Neural progenitor cell (in vitro differentiated cells): Measurements from ENCODE around the gene MAP7D1. TPM values are rescaled to one million over a fixed set of nuclear protein-coding genes. Genes with fewer than 3 reads are reported as not detected.
A peak's percentile ranks its signal among the peaks of the same experiment; 100 is the strongest.

Source experiments
- DNase-seq: peaks from one replicate; pipeline ENCODE4 v3.0.0-alpha.2; 2016; ENCODE audit warnings: low spot score
- H2AFZ ChIP-seq: fragments of 200-600 bp; sonication (generic); replicated peaks from 2 replicates; pipeline ENCODE4 v1.6.1; 2016; ENCODE audit warnings: antibody characterized with exemption
- H3F3A ChIP-seq: fragments of 200-600 bp; sonication (generic); 2 replicates; pipeline ENCODE4 v1.6.1; 2016; ENCODE audit warnings: antibody characterized with exemption, low read depth
- H3K27ac ChIP-seq: fragments of 200-600 bp; sonication (generic); 2 replicates; pipeline ENCODE4 v1.5.1; 2016; ENCODE audit warnings: mild to moderate bottlenecking
- H3K27me3 ChIP-seq: fragments of 200-600 bp; sonication (generic); 2 replicates; pipeline ENCODE4 v1.6.1; 2016; ENCODE audit warnings: mild to moderate bottlenecking, moderate library complexity
- H3K36me3 ChIP-seq: fragments of 200-600 bp; sonication (generic); 2 replicates; pipeline ENCODE4 v1.5.1; 2016
- H3K4me1 ChIP-seq: fragments of 200-600 bp; sonication (generic); 2 replicates; pipeline ENCODE4 v1.6.1; 2016; ENCODE audit warnings: mixed run types
- H3K4me2 ChIP-seq: fragments of 200-600 bp; sonication (generic); 2 replicates; pipeline ENCODE4 v1.6.1; 2016
- H3K4me3 ChIP-seq: fragments of 200-600 bp; sonication (generic); 2 replicates; pipeline ENCODE4 v1.5.1; 2016
- H3K79me2 ChIP-seq: fragments of 200-600 bp; sonication (generic); 2 replicates; pipeline ENCODE4 v1.6.1; 2016; ENCODE audit warnings: low read depth
- H3K9ac ChIP-seq: fragments of 200-600 bp; sonication (generic); 2 replicates; pipeline ENCODE4 v1.6.1; 2016
- H3K9me3 ChIP-seq: fragments of 200-600 bp; sonication (generic); 2 replicates; pipeline ENCODE4 v1.5.1; 2016; ENCODE audit warnings: low read depth
- H4K20me1 ChIP-seq: fragments of 200-600 bp; sonication (generic); 2 replicates; pipeline ENCODE4 v1.6.1; 2016; ENCODE audit warnings: low read depth
- H3K27ac Mint-ChIP-seq: 3 replicates; pipeline ENCODE4 v1.8.0; 2021; ENCODE audit warnings: mixed read lengths
- H3K27me3 Mint-ChIP-seq: 2 replicates; pipeline ENCODE4 v1.8.0; 2022; ENCODE audit warnings: low read depth, mild to moderate bottlenecking, inconsistent platforms, moderate library complexity, mixed read lengths; ENCODE audit not compliant: insufficient read depth
- H3K36me3 Mint-ChIP-seq: 3 replicates; pipeline ENCODE4 v1.8.0; 2021; ENCODE audit warnings: mixed read lengths
- H3K4me1 Mint-ChIP-seq: 3 replicates; pipeline ENCODE4 v1.8.0; 2021; ENCODE audit warnings: mixed read lengths
- H3K4me3 Mint-ChIP-seq: 3 replicates; pipeline ENCODE4 v1.8.0; 2021; ENCODE audit warnings: mild to moderate bottlenecking, moderate library complexity, mixed read lengths
- H3K9me3 Mint-ChIP-seq: 3 replicates; pipeline ENCODE4 v1.8.0; 2020; ENCODE audit warnings: mixed read lengths
- EZH2 ChIP-seq: fragments of 200-600 bp; sonication (generic); IDR thresholded peaks from 2 replicates; pipeline ENCODE4 v1.6.1; 2017; ENCODE audit warnings: antibody characterized with exemption, mild to moderate bottlenecking, moderate library complexity
- EZH2phosphoT487 ChIP-seq: fragments of 200-600 bp; sonication (generic); IDR thresholded peaks from 2 replicates; pipeline ENCODE4 v1.6.1; 2017; ENCODE audit warnings: antibody characterized with exemption
- total RNA-seq: library from RNA; depleted of rRNA; stranded (reverse); fragments of >200 nt; gene quantifications from 2 replicates; pipeline ENCODE4 v1.2.3, GENCODE V29; 2015; ENCODE audit warnings: low replicate concordance
- TF ChIP-seq, protein P1 (sequence below): fragments of 200-600 bp; sonication (generic); IDR thresholded peaks from 2 replicates; pipeline ENCODE4 v1.5.1; 2017; ENCODE audit warnings: antibody characterized with exemption, mild to moderate bottlenecking

The MAP7D1 gene
- total RNA-seq, 1 donor from 2014 or later, result 35.0 TPM

DNA sequence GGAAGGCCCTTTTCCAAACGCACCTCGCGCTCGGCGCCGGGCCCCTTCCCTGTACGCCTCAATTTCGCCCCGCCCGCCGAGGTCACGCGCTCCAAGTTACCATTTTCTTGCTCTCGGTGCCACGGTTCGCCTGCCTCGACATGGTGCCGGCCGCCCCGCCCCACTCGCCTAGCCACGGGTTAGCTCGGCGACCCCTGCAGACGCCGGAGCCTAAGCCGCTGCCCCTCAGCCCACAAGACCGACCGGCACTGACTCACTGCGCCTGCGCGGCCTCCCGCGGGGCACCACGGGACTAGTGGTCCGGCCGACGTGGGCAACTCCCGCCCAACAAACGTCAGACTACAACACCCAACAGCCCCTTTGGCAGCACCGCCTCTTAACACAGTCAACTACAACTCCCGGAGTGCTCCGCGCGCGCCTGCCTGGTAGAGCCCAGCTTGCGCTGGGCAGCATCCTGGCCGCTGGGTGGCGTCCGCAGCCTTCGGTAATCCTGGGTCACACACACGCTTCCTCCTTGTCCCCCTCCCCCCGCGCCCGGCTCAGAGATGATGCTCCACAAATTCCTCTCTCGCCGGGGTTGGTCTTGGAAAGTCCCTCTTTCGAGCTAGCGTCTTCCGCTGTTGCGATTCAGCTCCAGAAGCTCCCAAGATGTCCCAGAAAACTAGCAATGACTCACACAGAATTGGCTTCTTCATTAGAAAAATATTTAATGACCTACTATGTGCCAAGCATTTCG is 6.6 kb upstream of the MAP7D1 start, which contains the start of gene TRAPPC3:
Gene TRAPPC3, minus strand, starts transcription at position 250 of the 736 bp plus-strand sequence. Its CDS starts 108 bp downstream, at position 142.
- peaks cover 19% of the 10 kb centered on the region for H3K79me2 ChIP-seq
- no peak for TF ChIP-seq EZH2phosphoT487
- TF ChIP-seq, protein P1, sequence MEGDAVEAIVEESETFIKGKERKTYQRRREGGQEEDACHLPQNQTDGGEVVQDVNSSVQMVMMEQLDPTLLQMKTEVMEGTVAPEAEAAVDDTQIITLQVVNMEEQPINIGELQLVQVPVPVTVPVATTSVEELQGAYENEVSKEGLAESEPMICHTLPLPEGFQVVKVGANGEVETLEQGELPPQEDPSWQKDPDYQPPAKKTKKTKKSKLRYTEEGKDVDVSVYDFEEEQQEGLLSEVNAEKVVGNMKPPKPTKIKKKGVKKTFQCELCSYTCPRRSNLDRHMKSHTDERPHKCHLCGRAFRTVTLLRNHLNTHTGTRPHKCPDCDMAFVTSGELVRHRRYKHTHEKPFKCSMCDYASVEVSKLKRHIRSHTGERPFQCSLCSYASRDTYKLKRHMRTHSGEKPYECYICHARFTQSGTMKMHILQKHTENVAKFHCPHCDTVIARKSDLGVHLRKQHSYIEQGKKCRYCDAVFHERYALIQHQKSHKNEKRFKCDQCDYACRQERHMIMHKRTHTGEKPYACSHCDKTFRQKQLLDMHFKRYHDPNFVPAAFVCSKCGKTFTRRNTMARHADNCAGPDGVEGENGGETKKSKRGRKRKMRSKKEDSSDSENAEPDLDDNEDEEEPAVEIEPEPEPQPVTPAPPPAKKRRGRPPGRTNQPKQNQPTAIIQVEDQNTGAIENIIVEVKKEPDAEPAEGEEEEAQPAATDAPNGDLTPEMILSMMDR, result peak; percentile 97
- peaks cover 15% of the 10 kb centered on the region for H3K27me3 ChIP-seq
- peaks cover 24% of the 10 kb centered on the region for H3K4me1 ChIP-seq
- peaks cover 9% of the 10 kb centered on the region for H3K27me3 Mint-ChIP-seq
- peak within 1 kb of the TSS; percentile 54 for H3K27ac ChIP-seq
- H3K4me1 Mint-ChIP-seq, result peaks cover 48% of the 10 kb centered on the region
- peak within 1 kb of the TSS; percentile 65 for H3K4me3 ChIP-seq
- peak within 1 kb of the TSS; percentile 50 for H2AFZ ChIP-seq
- H4K20me1 ChIP-seq, result no peaks in the 10 kb centered on the region
- H3K9ac ChIP-seq, result peak within 1 kb of the TSS; percentile 27
- H3K4me2 ChIP-seq, result peak within 1 kb of the TSS; percentile 76
- H3F3A ChIP-seq, result peaks cover 34% of the 10 kb centered on the region
- peak within 1 kb of the TSS; percentile 51 for H3K27ac Mint-ChIP-seq
- no peaks in the 10 kb centered on the region for H3K9me3 ChIP-seq
- peak within 1 kb of the TSS; percentile 94 for H3K4me3 Mint-ChIP-seq
- peaks cover 2% of the 10 kb centered on the region for H3K9me3 Mint-ChIP-seq
- no peaks in the 10 kb centered on the region for H3K36me3 ChIP-seq
- peak; percentile 100 for DNase-seq
- peaks cover 9% of the 10 kb centered on the region for H3K36me3 Mint-ChIP-seq

DNA sequence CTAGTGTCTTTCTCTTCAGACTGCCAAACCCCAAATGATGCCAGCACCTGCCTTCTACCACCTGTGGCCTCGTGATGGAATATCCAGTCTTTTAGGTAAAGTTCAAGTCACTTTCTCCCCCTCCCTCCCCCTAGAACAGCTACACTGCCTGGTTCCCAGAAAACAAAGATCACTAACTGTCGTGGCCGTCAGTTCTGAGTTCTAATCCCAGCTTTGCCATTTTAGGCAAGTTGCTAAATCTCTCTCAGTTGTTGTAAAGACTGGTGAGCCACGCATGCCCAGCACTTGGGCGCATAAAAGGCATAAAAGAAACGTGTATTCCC is 6.0 kb upstream of the MAP7D1 start:
- H3K27ac ChIP-seq, result no peak overlapping the region
- peaks cover 15% of the 10 kb centered on the region for H3K27me3 ChIP-seq
- peaks cover 39% of the 10 kb centered on the region for H3F3A ChIP-seq
- no peak overlapping the region for H2AFZ ChIP-seq
- no peak overlapping the region for H3K9ac ChIP-seq
- no peaks in the 10 kb centered on the region for H3K9me3 ChIP-seq
- peaks cover 53% of the 10 kb centered on the region for H3K4me1 Mint-ChIP-seq
- H3K9me3 Mint-ChIP-seq, result peaks cover 2% of the 10 kb centered on the region
- peaks cover 29% of the 10 kb centered on the region for H3K4me1 ChIP-seq
- peak overlapping the region; percentile 51 for H3K27ac Mint-ChIP-seq
- H3K27me3 Mint-ChIP-seq, result peaks cover 9% of the 10 kb centered on the region
- peaks cover 9% of the 10 kb centered on the region for H3K36me3 Mint-ChIP-seq
- no peak for DNase-seq
- peaks cover 19% of the 10 kb centered on the region for H3K79me2 ChIP-seq
- H3K4me3 Mint-ChIP-seq, result peak overlapping the region; percentile 94
- TF ChIP-seq EZH2 (no peak), EZH2phosphoT487 (no peak)
- TF ChIP-seq, protein P1, result no peak
- no peaks in the 10 kb centered on the region for H3K36me3 ChIP-seq
- peak overlapping the region; percentile 4 for H3K4me3 ChIP-seq
- H4K20me1 ChIP-seq, result no peaks in the 10 kb centered on the region
- H3K4me2 ChIP-seq, result peak overlapping the region; percentile 48

DNA sequence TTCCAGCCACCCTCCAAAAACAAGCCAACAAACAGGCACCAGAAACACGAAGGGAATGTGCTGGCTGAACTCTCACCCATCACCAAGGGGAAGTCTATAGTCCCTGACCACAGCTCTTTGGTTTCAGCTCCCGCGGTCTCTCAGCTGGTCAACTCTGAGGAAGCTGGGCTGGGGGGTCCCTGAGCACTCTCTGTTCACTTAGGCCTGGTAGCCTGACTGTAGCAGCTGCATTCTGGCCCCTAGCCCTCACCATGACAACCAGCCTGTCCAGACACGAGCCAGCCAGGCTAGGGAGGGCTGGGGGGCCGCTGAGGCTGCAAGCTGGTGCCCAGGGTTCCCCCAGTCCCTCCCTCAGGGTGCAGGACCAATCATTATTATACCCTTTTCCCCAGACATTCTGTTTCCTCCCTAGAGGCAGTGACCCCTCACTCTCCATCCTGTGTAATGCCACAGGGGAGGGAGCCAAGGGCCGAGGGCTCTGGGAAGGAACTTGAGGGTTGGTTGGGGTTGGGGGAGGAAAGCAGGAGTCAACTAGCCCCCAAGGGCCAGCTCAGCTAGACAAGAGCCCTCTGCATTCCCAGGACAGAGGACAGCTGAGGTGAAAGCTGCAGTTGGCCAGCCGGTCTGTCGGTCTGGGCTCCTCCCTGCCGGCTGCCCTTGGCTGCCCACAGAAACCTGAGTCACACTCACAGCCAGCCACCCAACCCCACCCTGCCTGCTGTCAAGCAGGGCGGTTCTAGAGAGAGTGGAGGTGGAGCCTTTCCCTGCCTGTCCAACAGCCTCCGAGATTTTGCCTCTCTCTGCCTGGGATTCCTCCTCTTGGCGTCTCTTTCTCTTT is 5.4 kb upstream of the MAP7D1 start:
- Histone ChIP-seq H3K9me3 (no peaks in the 10 kb centered on the region), H2AFZ (no peak overlapping the region), H3K4me3 (no peak overlapping the region), H3K27me3 (peaks cover 15% of the 10 kb centered on the region), H3K36me3 (no peaks in the 10 kb centered on the region), H4K20me1 (no peaks in the 10 kb centered on the region), H3K9ac (no peak overlapping the region), H3F3A (peaks cover 45% of the 10 kb centered on the region), H3K27ac (no peak overlapping the region), H3K4me2 (peak overlapping the region; percentile 48), H3K79me2 (peaks cover 19% of the 10 kb centered on the region), H3K4me1 (peaks cover 29% of the 10 kb centered on the region)
- peak; percentile 86 for DNase-seq
- H3K4me1 Mint-ChIP-seq, result peaks cover 56% of the 10 kb centered on the region
- peaks cover 9% of the 10 kb centered on the region for H3K27me3 Mint-ChIP-seq
- H3K4me3 Mint-ChIP-seq, result peak overlapping the region; percentile 94
- peaks cover 2% of the 10 kb centered on the region for H3K9me3 Mint-ChIP-seq
- H3K27ac Mint-ChIP-seq, result peak overlapping the region; percentile 95
- H3K36me3 Mint-ChIP-seq, result peaks cover 9% of the 10 kb centered on the region
- TF ChIP-seq, protein P1, result no peak
- no peak for TF ChIP-seq EZH2phosphoT487
- no peak for TF ChIP-seq EZH2
